Activated T-helper 17 cell treated with anti-CD3 and anti-CD28 coated beads, Interleukin-2, amount 50 U/mL, for 72 hours (primary cell): ENCODE data around the gene RHBDL3. TPM values are rescaled to one million over a fixed set of nuclear protein-coding genes. Genes with fewer than 3 reads are reported as not detected.

Experiments
- ATAC-seq: fragments of 150-1000 bp; cut with Tn5 transposase; replicated peaks from 2 replicates; pipeline ENCODE4 v1.10.0; 2021; ENCODE audit warnings: mild to moderate bottlenecking, moderate library complexity
- H3K27ac Mint-ChIP-seq: one replicate; pipeline ENCODE4 v1.8.0; 2022; ENCODE audit warnings: mixed read lengths
- H3K27me3 Mint-ChIP-seq: one replicate; pipeline ENCODE4 v1.8.0; 2022; ENCODE audit warnings: mixed read lengths
- H3K36me3 Mint-ChIP-seq: one replicate; pipeline ENCODE4 v1.8.0; 2022; ENCODE audit warnings: low read depth, mild to moderate bottlenecking, mixed read lengths
- H3K4me1 Mint-ChIP-seq: one replicate; pipeline ENCODE4 v1.8.0; 2022; ENCODE audit warnings: mixed read lengths
- H3K4me3 Mint-ChIP-seq: one replicate; pipeline ENCODE4 v1.8.0; 2022; ENCODE audit warnings: mild to moderate bottlenecking, mixed read lengths
- H3K9me3 Mint-ChIP-seq: one replicate; pipeline ENCODE4 v1.8.0; 2022; ENCODE audit warnings: mixed read lengths
- total RNA-seq, 2 donors: library from RNA; stranded (reverse); gene quantifications; one replicate each; pipeline ENCODE4 v1.2.3, GENCODE V29; 2022

The RHBDL3 gene
- total RNA-seq, 2 donors from 2014 or later: 0.13 TPM; not detected in 1

GRCh38 chr17:32361270-32361669, 95.6 kb downstream of the RHBDL3 start:
- Mint-ChIP-seq H3K4me1 (peaks cover 5% of the 10 kb centered on the region), H3K27ac (no peak overlapping the region), H3K4me3 (no peak overlapping the region), H3K27me3 (no peaks in the 10 kb centered on the region), H3K9me3 (no peaks in the 10 kb centered on the region), H3K36me3 (peaks cover 97% of the 10 kb centered on the region)
- no peak for ATAC-seq

DNA sequence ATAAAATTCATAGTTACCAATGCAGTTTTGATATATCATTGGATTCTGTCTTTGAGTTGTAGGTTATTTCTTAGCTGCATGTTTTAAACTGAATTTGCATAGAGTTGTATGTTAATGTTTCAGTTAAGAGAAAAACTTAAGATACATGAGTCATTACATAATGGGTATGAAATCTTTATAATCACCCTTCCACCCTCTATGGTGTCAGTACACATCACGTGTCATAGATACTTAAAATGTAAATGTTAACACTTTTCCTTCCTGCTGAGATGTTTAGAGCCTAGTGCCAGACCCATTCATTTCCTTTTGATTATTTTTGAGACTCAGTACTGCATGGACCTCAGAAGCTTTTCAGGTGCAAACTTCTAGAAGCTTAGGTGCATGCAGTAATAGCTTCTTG, 104.8 kb downstream of the RHBDL3 start:
- no peaks in the 10 kb centered on the region for H3K27me3 Mint-ChIP-seq
- H3K9me3 Mint-ChIP-seq: no peaks in the 10 kb centered on the region
- no peak overlapping the region for H3K27ac Mint-ChIP-seq
- peaks cover 9% of the 10 kb centered on the region for H3K4me1 Mint-ChIP-seq
- peaks cover 100% of the 10 kb centered on the region for H3K36me3 Mint-ChIP-seq
- H3K4me3 Mint-ChIP-seq: no peak overlapping the region
- peak; percentile 48 for ATAC-seq

Other genes starting within 250 kb of the RHBDL3 start
- 10 to 100 TPM; 19.5 to 26.2 TPM for gene RHOT1, start 123.3 kb upstream of the RHBDL3 start, total RNA-seq
- 10 to 100 TPM; 12.1 to 14.8 TPM for gene C17orf75, start 76.3 kb downstream of the RHBDL3 start, total RNA-seq
- gene ZNF207, start 84.3 kb downstream of the RHBDL3 start, total RNA-seq: 100 to 1,000 TPM; 240 to 254 TPM
- 100 to 1,000 TPM; 108 to 161 TPM for gene PSMD11, start 178.7 kb downstream of the RHBDL3 start, total RNA-seq
- 10 to 100 TPM in 1 of 2 donors, 1 to 10 TPM in 1; 3.6 to 13.0 TPM for gene CDK5R1, start 221.2 kb downstream of the RHBDL3 start, total RNA-seq